Measurements from ENCODE around the gene SCN3A. TPM values are rescaled to one million over a fixed set of nuclear protein-coding genes. Genes with fewer than 3 reads are reported as not detected.

SCN3A gene
- total and polyA plus RNA-seq, 10 donors, result 1.2 to 13.9 (median 4.0) TPM

DNA sequence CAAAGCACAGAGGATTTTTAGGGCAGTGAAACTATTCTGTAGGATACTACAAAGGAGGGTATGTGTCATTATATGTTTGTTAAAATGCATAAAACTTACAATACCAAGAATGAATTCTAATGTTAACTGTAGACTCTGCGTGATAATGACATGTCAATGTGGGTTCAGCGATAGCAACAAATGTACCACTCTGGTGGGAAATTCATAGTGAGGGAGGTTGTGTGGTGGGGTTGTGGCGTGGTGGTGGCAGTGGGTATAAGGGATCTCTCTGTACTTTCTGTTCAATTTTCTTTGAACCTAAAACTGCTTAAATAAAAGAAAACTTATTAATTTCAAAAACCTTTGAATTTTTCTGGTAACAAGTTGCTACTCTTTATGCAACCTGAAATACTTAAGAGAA, 149.2 kb downstream of the SCN3A start:
- no peak overlapping the region for H3K4me3 ChIP-seq
- no peak for TF ChIP-seq POLR2A (IDR thresholded peaks at IDR 0.05)
- no peak for TF ChIP-seq POLR2AphosphoS5 (IDR thresholded peaks at IDR 0.05)
- TF ChIP-seq, protein P1, sequence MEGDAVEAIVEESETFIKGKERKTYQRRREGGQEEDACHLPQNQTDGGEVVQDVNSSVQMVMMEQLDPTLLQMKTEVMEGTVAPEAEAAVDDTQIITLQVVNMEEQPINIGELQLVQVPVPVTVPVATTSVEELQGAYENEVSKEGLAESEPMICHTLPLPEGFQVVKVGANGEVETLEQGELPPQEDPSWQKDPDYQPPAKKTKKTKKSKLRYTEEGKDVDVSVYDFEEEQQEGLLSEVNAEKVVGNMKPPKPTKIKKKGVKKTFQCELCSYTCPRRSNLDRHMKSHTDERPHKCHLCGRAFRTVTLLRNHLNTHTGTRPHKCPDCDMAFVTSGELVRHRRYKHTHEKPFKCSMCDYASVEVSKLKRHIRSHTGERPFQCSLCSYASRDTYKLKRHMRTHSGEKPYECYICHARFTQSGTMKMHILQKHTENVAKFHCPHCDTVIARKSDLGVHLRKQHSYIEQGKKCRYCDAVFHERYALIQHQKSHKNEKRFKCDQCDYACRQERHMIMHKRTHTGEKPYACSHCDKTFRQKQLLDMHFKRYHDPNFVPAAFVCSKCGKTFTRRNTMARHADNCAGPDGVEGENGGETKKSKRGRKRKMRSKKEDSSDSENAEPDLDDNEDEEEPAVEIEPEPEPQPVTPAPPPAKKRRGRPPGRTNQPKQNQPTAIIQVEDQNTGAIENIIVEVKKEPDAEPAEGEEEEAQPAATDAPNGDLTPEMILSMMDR (IDR thresholded peaks at IDR 0.05 in 8 of 11, conservative IDR thresholded peaks at IDR 0.05 in 3 of 11), result no peak
- no peaks in the 10 kb centered on the region for H3K9me3 ChIP-seq
- no peaks in the 10 kb centered on the region for H3K4me1 ChIP-seq
- no peak overlapping the region for H3K27ac ChIP-seq
- H3K36me3 ChIP-seq, result no peaks in the 10 kb centered on the region
- no peak for DNase-seq
- no peaks in the 10 kb centered on the region for H3K27me3 ChIP-seq (replicated peaks in 1 of 7)
- WGBS, 5 donors, result 80 to 84% (median 82%) methylated on average over 3 of the region's 3 CpGs
- intact Hi-C loops (cut with DNase I; ENCODE audit: low total_unique reads), result no loop called here

DNA sequence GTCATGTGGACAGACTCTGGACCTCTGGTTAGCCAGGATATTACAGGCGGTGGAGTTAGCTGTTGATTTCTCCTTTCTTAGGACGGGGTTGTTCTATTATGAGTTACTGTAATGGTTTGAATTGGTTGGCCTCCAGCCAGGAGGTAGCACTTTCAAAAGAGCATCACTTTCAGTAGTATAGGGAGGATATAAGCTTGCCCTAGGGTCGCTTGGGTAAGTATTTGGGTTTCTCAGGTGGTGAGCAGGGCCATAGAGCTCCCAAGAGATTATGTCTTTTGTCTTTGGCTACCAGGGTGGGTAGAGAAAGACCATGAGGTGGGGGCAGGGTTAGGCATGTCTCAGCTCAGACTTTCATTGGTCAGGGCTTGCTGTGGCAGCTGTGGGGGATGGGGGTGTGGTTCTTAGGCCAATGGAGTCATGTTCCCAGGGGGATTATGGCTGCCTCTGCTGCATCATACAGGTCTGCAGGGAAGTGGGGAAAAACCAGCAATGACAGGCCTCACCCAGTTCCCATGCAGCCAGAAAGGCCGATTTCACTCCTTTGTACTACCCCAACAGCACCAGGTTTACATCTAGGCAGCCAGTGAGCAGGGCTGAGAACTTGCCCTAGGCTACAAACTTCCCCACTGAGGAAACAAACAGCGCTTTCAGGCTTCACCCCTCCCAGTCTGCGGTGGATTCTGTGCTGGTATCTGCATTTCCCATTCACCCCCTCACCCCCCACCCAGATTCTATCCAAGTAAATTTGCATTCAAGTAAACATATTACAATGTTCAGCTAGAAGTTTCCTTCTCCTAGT, 159.1 kb downstream of the SCN3A start:
- Histone ChIP-seq H3K9me3 (no peaks in the 10 kb centered on the region), H3K27me3 (replicated peaks in 1 of 7) (no peaks in the 10 kb centered on the region), H3K4me1 (no peaks in the 10 kb centered on the region), H3K27ac (no peak overlapping the region), H3K36me3 (no peaks in the 10 kb centered on the region), H3K4me3 (no peak overlapping the region)
- intact Hi-C loops (cut with DNase I; ENCODE audit: low total_unique reads), result no loop called here
- TF ChIP-seq, protein P1 (IDR thresholded peaks at IDR 0.05 in 8 of 11, conservative IDR thresholded peaks at IDR 0.05 in 3 of 11), result no peak
- TF ChIP-seq POLR2AphosphoS5 (IDR thresholded peaks at IDR 0.05), result no peak
- no peak for TF ChIP-seq POLR2A (IDR thresholded peaks at IDR 0.05)
- WGBS, 5 donors, result 61 to 85% (median 73%) methylated on average over 6 of the region's 6 CpGs
- DNase-seq, result no peak

Other genes starting within 250 kb of the SCN3A start
- 10 to 100 TPM in 6 of 7 donors, 1 to 10 TPM in 1; 5.8 to 41.4 (median 27.9) TPM for gene SLC38A11, start 248.5 kb downstream of the SCN3A start, total RNA-seq
- gene SLC38A11, start 248.5 kb downstream of the SCN3A start, polyA plus RNA-seq, result 10 to 100 TPM in 2 of 3 donors, 1 to 10 TPM in 1; 8.5 to 48.6 (median 16.6) TPM
- 1 to 10 TPM in 1 of 7 donors, under 1 TPM in 6; 0.17 to 1.2 (median 0.35) TPM for gene SCN2A, start 35.4 kb upstream of the SCN3A start, total RNA-seq
- under 1 TPM; 0.14 to 0.16 (median 0.15) TPM for gene SCN2A, start 35.4 kb upstream of the SCN3A start, polyA plus RNA-seq

All from spleen (tissue), 11 donors.